Common myeloid progenitor, CD34-positive (primary cell): ENCODE data around the gene ALK.

Experiments
- CTCF ChIA-PET: fragments of 350-600 bp; sonication (Branson Sonifier 250); formaldehyde crosslinking; loops from one replicate; lab custom pipeline; 2021; ENCODE audit warnings: antibody characterized with exemption; lab: Charles Lee
- POLR2A ChIA-PET: fragments of 350-600 bp; sonication (Branson Sonifier 250); formaldehyde crosslinking; loops from one replicate; lab custom pipeline; 2021; ENCODE audit warnings: antibody characterized with exemption; lab: Charles Lee
- DNase-seq, 3 donors: peaks; one replicate each; pipeline versions ENCODE4 v3.0.0 to v3.0.0-alpha.2; 2013
- H3K27ac ChIP-seq, 2 experiments: 1 replicate in 1 of 2; 2 replicates in 1 of 2; pipeline ENCODE4 v1.7.0; 2013; ENCODE audit warnings: inconsistent platforms in 2 of 2, low read length in 2 of 2, mild to moderate bottlenecking in 2 of 2, low read depth in 1 of 2, moderate library complexity in 1 of 2; ENCODE audit not compliant: severe bottlenecking in 2 of 2, insufficient read depth in 1 of 2, poor library complexity in 1 of 2
- H3K27me3 ChIP-seq, 5 experiments: replicated peaks in 2 of 5; 1 replicate in 3 of 5; 2 replicates in 2 of 5; pipeline versions ENCODE4 v1.6.1 to v1.7.0; 2013; ENCODE audit warnings: low read length in 4 of 5, mild to moderate bottlenecking in 2 of 5, moderate library complexity in 2 of 5, inconsistent platforms in 1 of 5; ENCODE audit not compliant: insufficient read depth in 5 of 5, control insufficient read depth in 4 of 5
- H3K36me3 ChIP-seq, 4 experiments: 1 replicate in 2 of 4; 2 replicates in 2 of 4; pipeline versions ENCODE4 v1.6.1 to v1.7.0; 2013; ENCODE audit warnings: low read length in 3 of 4, control low read depth in 1 of 4, mild to moderate bottlenecking in 1 of 4; ENCODE audit not compliant: control insufficient read depth in 4 of 4, insufficient read depth in 4 of 4
- H3K4me1 ChIP-seq, 4 experiments: 1 replicate in 3 of 4; 2 replicates in 1 of 4; pipeline versions ENCODE4 v1.6.1 to v1.7.1; 2013; ENCODE audit warnings: low read length in 3 of 4, mild to moderate bottlenecking in 3 of 4, control low read depth in 1 of 4, inconsistent platforms in 1 of 4, moderate library complexity in 1 of 4; ENCODE audit not compliant: control insufficient read depth in 4 of 4, insufficient read depth in 4 of 4; ENCODE audit errors: control extremely low read depth in 1 of 4
- H3K4me3 ChIP-seq, 7 experiments: 1 replicate in 4 of 7; 2 replicates in 3 of 7; pipeline versions ENCODE4 v1.5.1 to v1.7.0; 2013; ENCODE audit warnings: mild to moderate bottlenecking in 7 of 7, low read length in 6 of 7, moderate library complexity in 6 of 7, inconsistent platforms in 2 of 7, low read depth in 2 of 7, control low read depth in 1 of 7; ENCODE audit not compliant: insufficient read depth in 4 of 7, control insufficient read depth in 1 of 7; ENCODE audit errors: extremely low read depth in 1 of 7
- H3K9me3 ChIP-seq, 5 experiments: 1 replicate in 4 of 5; 2 replicates in 1 of 5; pipeline versions ENCODE4 v1.6.1 to v1.7.1; 2013; ENCODE audit warnings: low read length in 4 of 5, mild to moderate bottlenecking in 2 of 5, inconsistent platforms in 1 of 5, low read depth in 1 of 5, moderate library complexity in 1 of 5; ENCODE audit not compliant: control insufficient read depth in 4 of 5, insufficient read depth in 2 of 5; ENCODE audit errors: control extremely low read depth in 1 of 5
- WGBS: methylation state at CpG from one replicate; pipeline ENCODE4 v1.1.5; 2013; ENCODE audit not compliant: insufficient coverage; 5-methylcytosine and 5-hydroxymethylcytosine counted together

Gene ALK

DNA sequence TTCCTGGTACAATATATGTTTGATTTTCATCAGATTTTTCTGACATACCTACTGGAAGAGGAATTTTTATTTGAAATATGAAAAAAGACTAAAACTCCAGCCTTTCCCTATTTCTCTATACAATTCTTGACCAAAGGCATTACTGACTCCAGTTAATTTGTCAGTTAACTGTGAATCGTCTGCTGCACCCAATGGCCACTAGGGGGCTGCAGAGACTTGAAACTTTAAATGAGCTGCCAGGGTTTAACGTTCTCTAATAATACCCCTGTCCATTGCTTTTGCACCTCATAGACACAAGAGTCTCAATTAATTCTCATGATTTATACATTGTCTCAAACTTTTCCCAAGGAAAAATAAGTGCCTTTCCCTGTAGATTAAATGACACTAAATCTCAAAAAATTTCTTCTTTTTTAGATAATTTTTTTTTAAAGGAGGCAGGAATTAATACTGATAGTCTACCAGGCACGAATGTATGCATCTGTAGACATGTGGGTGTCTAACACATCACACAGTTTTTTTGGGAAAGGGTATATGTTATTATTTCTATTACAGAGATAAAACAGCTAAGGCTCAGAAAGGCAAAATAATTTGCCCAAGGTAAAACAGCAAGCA, 1.8 kb upstream of the ALK start:
- Histone ChIP-seq H3K4me3 (no peak overlapping the region), H3K9me3 (no peaks in the 10 kb centered on the region), H3K27ac (no peak overlapping the region), H3K27me3 (peaks cover 1 to 51% (median 30%) of the 10 kb centered on the region in 5 experiments), H3K36me3 (no peaks in the 10 kb centered on the region), H3K4me1 (peaks cover 0 to 27% (median 15%) of the 10 kb centered on the region in 4 experiments)
- WGBS, result 0% methylated on average over 2 of the region's 3 CpGs
- ChIA-PET CTCF (interaction anchor here (0.6 to 2.2 kb wide), 9 partner anchors 8 to 344 kb away, joined by 3 to 14 read pairs (median 4); no protein-coding TSS in a partner anchor), POLR2A (no interaction called here)
- peak; percentile 65 to 82 (median 71) for DNase-seq

DNA sequence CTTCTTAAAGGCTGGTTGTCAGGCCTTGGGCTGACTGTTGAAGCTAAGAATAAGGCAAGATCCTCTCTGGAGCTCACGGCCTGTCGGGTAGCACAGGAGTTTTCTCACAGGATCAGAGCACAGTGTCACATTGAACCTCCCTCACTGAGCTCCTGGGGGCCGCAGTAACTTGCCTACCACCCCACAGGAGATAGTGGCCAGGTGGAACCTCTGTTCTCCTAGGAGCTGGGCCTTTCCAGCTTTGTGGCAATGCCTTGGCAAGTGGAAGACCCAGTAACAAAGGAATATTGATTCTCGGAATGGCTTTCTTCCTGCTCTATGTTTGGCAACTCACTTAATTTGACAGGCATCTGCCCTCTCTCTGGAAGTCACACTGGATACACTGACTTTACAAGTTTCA, 1.2 kb upstream of the ALK start:
- WGBS, result 83% methylated on average over 4 of the region's 4 CpGs
- DNase-seq, result no peak
- Histone ChIP-seq H3K9me3 (no peaks in the 10 kb centered on the region), H3K36me3 (no peaks in the 10 kb centered on the region), H3K4me3 (no peak overlapping the region), H3K27me3 (peaks cover 2 to 54% (median 30%) of the 10 kb centered on the region in 5 experiments), H3K27ac (no peak overlapping the region), H3K4me1 (peaks cover 0 to 27% (median 15%) of the 10 kb centered on the region in 4 experiments)
- POLR2A ChIA-PET, result no interaction called here
- CTCF ChIA-PET, result interaction anchor here (0.6 to 2.2 kb wide), 9 partner anchors 9 to 922 kb away, joined by 3 to 14 read pairs (median 4); no protein-coding TSS in a partner anchor

DNA sequence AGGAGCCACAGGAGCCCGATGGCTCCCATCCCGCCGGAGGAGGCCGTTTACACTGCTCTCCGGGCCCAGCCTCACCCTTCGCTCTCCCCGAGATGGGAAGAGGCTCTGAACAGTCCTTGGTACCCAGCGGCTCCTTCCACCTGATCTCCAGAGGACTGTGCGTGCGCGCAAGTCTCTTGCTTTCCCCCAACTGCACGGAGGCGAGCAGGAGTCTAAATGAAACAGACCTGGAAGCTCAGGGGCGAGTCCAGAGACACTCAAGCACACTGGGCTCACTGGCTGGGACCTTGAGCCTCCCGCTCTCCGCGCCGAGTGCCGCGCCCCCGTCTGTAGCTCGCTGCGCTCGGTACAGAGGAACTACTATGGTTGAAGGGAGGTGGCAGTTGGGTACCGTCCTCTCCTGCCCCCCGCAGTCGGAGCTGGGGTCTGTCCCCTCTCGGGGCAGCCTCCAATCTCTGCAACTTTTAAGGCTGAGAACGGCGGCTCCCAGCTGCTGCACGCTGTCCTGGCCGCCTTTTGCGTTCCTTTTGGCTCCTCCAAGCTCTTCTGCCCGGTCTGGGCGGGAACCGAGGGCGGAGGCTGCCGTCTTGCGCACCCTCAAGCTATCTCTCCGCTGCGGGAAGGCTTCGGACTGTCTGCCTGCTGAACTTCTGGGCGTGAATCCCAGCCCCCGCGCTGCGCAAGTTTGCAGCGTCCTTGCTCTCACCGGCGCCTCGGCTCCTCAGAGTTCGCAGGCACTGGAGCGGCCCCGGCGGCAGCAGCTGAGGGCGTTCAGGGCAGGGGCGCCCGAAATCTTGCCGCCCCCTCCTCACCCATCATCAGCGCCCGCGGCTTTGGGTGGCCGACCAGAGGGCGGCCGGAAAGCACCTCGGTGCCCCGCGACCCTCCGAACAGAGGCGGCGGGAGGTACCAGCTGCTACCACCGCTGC, 491 bp downstream of the ALK start:
- DNase-seq, result peak in 2 of 3 donors; percentile 25 to 29
- Histone ChIP-seq H3K27ac (no peak overlapping the region), H3K27me3 (peaks cover 2 to 68% (median 31%) of the 10 kb centered on the region in 5 experiments), H3K4me3 (peak overlapping the region in 6 of 7 experiments; percentile 13 to 61 (median 30)), H3K4me1 (peaks cover 0 to 27% (median 15%) of the 10 kb centered on the region in 4 experiments), H3K9me3 (no peaks in the 10 kb centered on the region), H3K36me3 (no peaks in the 10 kb centered on the region)
- ChIA-PET CTCF (interaction anchor here (2.1 kb wide), 1 partner anchor 10 kb away, joined by 6 read pairs; no protein-coding TSS in a partner anchor), POLR2A (interaction anchor here (1.0 kb wide), 1 partner anchor 116 kb away, joined by 3 read pairs; no protein-coding TSS in a partner anchor)
- 2% methylated on average over 45 of the region's 71 CpGs for WGBS

- Histone ChIP-seq H3K9me3 (no peaks in the 10 kb centered on the region), H3K4me3 (peak overlapping the region in 5 of 7 experiments; percentile 15 to 61 (median 42)), H3K27me3 (peaks cover 2 to 71% (median 34%) of the 10 kb centered on the region in 5 experiments), H3K4me1 (peaks cover 0 to 27% (median 15%) of the 10 kb centered on the region in 4 experiments), H3K36me3 (no peaks in the 10 kb centered on the region), H3K27ac (no peak overlapping the region)
- POLR2A ChIA-PET, result interaction anchor here (1.0 kb wide), 1 partner anchor 117 kb away, joined by 3 read pairs; no protein-coding TSS in a partner anchor
- DNase-seq, result peak; percentile 66 to 89 (median 89)
- CTCF ChIA-PET, result interaction anchor here (1.5 kb wide), 1 partner anchor 28 kb away, joined by 3 read pairs; no protein-coding TSS in a partner anchor
- WGBS, result 0% methylated on average over 29 of the region's 40 CpGs
Measured at GRCh38 chr2:29920130-29920577, 1.2 kb downstream of the ALK start.

DNA sequence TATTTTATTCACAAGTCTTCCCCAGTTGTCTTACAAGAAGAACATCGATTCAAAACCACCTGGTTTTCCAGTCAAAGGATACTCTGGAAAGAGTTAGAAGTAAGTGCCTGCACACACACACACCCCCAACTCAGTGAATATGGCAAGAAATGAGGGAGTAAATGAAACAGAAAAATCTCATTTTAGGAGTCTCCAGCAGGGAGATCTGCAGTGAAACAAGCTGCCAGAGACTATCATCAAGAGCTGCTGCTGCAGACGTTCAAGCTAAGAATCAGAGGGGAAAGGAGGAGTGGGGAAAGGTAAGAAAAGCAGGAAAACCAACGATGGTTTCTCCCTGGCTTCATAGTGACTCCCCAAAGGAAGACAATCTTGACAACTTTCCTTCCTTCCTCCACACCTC, 2.4 kb downstream of the ALK start:
- CTCF ChIA-PET, result interaction anchor here (1.3 to 1.5 kb wide), 2 partner anchors 30 to 107 kb away, joined by 3 read pairs; no protein-coding TSS in a partner anchor

DNA sequence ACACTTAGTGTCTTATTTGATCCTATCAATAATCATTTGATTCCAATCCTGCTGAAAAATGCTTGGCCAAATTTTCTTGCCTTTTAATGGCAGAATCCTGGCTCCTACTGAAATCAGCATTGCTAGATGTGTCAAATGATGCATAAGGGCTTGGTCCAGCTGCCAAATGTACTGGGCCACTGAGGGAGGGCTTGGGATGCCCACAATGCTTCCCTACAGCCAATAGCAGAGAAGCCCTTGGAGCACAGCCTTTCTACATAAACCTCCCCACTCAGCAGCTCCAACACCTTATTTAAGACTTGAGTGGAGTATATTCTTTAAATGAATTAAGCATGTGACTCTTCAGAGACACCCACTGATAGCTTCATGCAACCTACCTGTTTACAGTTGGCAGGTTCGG, 3.6 kb downstream of the ALK start:
- H3K36me3 ChIP-seq, result no peaks in the 10 kb centered on the region
- ChIA-PET CTCF (interaction anchor here (0.9 to 1.3 kb wide), 2 partner anchors 108 to 153 kb away, joined by 3 read pairs; no protein-coding TSS in a partner anchor), POLR2A (no interaction called here)
- no peak overlapping the region for H3K4me3 ChIP-seq
- H3K27ac ChIP-seq, result no peak overlapping the region
- peaks cover 2 to 68% (median 37%) of the 10 kb centered on the region in 5 experiments for H3K27me3 ChIP-seq
- WGBS, result no CpG with 5 or more reads among the region's 1 CpG
- DNase-seq, result no peak
- H3K9me3 ChIP-seq, result no peaks in the 10 kb centered on the region
- H3K4me1 ChIP-seq, result peaks cover 0 to 27% (median 15%) of the 10 kb centered on the region in 4 experiments

More for the DNA sequence above, 2.4 kb downstream of the ALK start:
- WGBS, result 38% methylated on average over 1 of the region's 3 CpGs
- Histone ChIP-seq H3K9me3 (no peaks in the 10 kb centered on the region), H3K27ac (no peak overlapping the region), H3K27me3 (peaks cover 2 to 69% (median 34%) of the 10 kb centered on the region in 5 experiments), H3K4me1 (peaks cover 0 to 27% (median 15%) of the 10 kb centered on the region in 4 experiments), H3K36me3 (no peaks in the 10 kb centered on the region), H3K4me3 (no peak overlapping the region)
- DNase-seq, result no peak
- POLR2A ChIA-PET, result no interaction called here
